NCI-H69 (cell line): ENCODE results near the gene SEC24B.

Experiments
- DNase-seq: peaks from one replicate; lab custom pipeline; 2025; lab: John Stamatoyannopoulos, UW

SEC24B gene

DNA sequence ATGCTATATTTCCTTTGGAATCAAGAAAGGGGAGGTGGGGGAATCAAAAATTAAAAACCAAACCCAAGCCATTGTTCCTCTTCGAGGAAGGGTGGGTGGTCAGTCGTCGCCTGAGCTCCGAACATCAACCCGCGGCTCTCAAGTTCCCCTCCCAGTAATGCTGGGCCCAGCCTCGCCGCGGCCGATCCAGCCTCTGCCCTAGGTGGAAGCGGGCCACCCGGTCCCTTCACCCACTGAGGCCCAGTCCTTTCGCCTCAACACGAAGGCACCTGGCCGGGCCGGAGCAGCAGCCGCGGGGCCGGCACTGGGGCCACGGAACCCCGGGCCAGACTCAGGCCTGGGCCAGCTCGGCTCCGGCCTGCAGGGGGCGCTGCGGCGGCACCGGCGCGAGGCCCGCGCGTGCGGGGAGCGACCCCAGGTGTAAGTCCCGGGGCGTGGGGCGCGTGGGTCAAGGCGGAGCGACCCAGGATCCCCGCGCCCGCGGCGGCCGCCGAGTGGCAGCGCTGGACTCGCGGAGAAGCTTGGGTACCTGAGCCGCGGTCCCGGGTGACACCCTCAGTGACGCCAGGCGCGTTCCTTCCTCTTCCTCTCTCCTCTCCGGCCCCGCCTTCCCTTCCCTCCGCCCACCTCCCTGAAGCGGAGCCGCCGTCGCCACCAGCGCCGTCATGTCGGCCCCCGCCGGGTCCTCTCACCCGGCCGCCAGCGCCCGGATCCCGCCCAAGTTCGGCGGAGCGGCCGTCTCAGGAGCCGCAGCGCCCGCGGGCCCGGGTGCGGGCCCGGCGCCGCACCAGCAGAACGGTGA lies at the start of gene SEC24B:
Gene SEC24B, plus strand, starts transcription at position 611 of the 802 bp plus-strand sequence. Its CDS starts 55 bp downstream, at position 666.
- peak; percentile 82 for DNase-seq

DNA sequence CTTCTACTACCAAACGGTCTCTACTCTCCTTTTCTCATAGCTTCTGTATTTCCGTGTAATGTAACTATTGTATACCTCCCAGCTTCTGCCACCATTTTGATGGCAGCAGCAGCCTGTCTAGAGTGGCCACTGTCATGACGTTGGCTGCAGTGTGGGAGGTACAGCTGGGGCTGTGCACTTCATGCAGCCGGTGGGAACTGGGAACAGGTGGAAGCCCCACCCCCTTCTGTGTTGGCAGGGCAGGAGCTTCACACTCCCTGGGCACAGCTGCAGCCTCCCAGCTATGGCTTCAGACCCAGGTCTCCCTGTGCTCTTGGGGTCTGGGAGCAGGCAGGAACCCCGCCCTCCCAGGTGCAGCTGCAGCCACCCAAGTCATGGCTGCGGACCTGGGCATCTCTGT lies 49.8 kb upstream of the SEC24B start:
- peak; percentile 1 for DNase-seq

DNA sequence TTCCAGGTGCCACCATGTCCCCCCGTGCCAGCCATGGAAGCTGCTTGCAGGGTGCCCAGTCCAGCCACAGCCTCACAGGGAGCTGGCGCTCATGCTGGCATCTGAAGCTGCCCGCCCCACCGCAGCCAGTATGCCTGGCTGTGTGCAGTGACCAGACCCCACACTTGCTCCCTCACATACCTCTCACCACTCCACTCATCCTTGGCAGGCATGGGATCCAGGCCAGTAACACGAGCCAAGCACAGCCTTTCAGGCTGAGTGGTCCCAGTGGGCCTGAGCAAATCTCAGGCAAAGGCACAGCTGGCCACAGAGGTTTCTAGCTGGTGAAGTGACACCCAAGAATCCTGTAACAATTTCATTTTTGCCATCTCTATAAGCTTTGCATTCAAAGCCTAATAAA lies 48.4 kb upstream of the SEC24B start:
- no peak for DNase-seq

- DNase-seq = peak; percentile 2
Observed at GRCh38 chr4:109389369-109390114, 44.1 kb upstream of the SEC24B start.

- DNase-seq = no peak
Observed at GRCh38 chr4:109390115-109390768, 43.4 kb upstream of the SEC24B start.

DNA sequence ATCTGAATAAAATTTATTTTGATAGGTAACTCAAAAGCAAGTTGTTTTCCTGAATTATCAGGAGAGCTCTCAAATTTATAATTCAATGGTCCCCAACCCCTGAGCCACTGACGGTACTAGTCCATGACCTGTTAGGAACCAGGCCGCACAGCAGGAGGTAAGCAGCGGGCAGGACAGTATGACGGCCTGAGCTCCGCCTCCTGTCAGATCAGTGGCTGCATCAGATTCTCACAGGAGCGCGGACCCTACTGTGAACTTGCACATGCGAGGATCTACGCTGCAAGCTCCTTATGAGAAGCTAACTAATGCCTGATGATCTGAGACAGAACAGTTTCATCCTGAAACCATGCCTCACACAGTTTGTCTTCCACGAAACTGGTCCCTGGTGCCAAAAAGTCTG lies 37.9 kb upstream of the SEC24B start:
- DNase-seq = no peak

GRCh38 chr4:109398928-109399327 lies 34.7 kb upstream of the SEC24B start:
- DNase-seq = no peak

- peak; percentile 64 for DNase-seq
Observed at GRCh38 chr4:109406337-109406931, 27.2 kb upstream of the SEC24B start.

GRCh38 chr4:109407027-109407737 lies 26.4 kb upstream of the SEC24B start:
- DNase-seq = no peak

GRCh38 chr4:109408711-109409110 lies 24.9 kb upstream of the SEC24B start:
- DNase-seq = no peak

- no peak for DNase-seq
Observed at GRCh38 chr4:109410226-109410625, 23.4 kb upstream of the SEC24B start.

GRCh38 chr4:109410776-109411175 lies 22.8 kb upstream of the SEC24B start:
- DNase-seq = no peak

GRCh38 chr4:109411964-109412363 lies 21.7 kb upstream of the SEC24B start:
- peak; percentile 45 for DNase-seq

- no peak for DNase-seq
Observed at GRCh38 chr4:109412776-109413175, 20.8 kb upstream of the SEC24B start.

DNA sequence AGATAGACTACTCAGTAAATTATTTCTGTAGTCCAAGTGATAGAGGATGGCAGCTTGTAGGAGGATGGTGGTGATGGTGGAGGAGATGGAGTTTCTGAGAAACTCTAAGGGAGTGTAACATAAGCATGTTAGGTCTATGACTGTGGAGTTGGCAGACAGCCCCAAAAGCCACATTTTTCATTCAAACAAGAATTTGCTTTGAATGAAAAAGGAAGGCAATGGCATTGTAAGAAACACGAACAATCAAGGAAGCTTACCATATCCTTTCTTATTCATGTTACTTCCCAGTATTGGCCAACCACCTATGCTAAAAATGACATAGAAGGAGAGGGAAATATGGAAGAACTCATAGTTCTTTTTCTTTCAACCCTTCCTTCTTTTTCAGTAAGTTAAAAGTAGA lies 18.7 kb upstream of the SEC24B start:
- DNase-seq = no peak

GRCh38 chr4:109418588-109418987 lies 15.0 kb upstream of the SEC24B start:
- no peak for DNase-seq

DNA sequence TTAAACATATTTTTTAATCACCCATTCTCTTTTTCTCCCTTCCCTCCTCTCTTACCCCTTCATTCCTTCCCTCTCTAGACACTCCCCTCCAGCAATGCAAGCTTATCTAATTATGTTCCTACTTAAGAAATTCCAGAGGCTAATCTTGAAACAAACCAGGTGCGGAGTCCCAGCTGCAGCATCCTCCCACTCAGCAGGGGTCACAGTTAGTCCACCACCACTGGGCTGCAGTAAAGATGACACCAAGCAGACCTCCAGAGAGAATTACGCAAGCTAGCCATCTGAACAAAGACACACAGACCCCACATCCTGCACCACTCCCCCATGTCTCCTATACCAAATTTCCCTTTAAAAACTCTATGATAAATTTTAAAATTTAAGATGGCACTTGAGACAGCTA lies 13.9 kb upstream of the SEC24B start:
- peak; percentile 6 for DNase-seq

- no peak for DNase-seq
Observed at GRCh38 chr4:109424093-109424841, 9.3 kb upstream of the SEC24B start.

DNA sequence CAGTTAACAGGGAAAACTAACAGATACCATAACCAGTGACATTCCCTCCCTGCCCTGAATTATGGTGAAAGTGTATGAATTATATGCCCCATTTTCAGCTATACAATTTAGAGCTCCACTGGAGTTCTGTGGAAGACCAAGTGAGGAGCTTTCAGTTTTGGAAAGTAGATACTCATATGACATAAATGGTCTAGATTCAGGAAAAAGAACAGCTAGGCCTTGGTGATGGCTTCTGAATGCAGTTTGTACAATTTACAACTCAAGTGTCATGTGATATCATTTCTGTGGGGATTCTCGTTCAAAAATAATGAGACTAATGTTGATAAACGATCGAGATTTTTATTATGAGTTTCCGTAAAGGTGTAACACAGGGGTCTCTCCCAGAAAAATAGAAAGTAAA lies 8.2 kb upstream of the SEC24B start:
- DNase-seq = no peak

DNA sequence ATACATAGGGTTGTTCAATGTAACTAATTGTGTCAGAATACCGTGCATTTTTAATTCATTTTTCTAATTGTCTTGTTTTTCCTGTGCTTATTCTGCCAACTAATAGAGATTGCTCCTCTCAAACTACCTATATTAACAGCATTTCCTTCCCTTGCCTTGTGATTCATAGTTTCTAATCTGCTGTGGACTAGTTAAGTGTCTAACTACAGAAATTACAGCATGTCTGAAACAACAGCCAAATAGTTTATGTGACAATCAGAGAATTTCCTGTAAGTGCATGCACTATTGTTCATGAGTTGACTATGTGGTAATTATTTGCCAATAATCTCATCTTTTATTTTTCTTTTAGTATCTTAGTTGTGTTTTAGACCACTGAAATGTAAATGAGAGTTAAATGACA lies 4.1 kb upstream of the SEC24B start:
- no peak for DNase-seq

DNA sequence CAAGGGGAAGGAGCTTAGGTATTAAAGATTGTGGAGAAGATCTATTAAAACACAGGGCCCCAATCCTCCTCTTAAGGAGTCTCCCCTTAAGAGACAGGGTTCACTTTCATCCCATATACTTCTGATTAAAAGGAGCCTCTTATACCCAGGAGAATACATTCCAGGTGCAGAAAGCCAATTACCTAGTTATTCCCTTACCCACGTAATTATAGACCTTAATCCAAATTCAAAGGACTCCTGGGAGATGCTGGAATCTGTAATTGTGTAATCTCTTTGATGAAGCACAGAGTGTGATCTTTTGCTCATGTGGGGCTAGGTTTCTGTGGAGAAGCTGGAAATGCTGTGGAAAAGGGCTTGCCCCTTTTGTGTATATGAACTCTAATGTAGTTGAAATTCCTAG lies 1.4 kb upstream of the SEC24B start:
- DNase-seq = peak; percentile 89
